GM19395 (cell line): Measurements from ENCODE around the gene ST3GAL3.

Experiments
- ATAC-seq: cut with Tn5 transposase; IDR thresholded peaks from one replicate; pipeline ENCODE4 v1.9.1; 2021; ENCODE audit warnings: mild to moderate bottlenecking, moderate library complexity; ENCODE audit not compliant: unreplicated experiment

The ST3GAL3 gene

DNA sequence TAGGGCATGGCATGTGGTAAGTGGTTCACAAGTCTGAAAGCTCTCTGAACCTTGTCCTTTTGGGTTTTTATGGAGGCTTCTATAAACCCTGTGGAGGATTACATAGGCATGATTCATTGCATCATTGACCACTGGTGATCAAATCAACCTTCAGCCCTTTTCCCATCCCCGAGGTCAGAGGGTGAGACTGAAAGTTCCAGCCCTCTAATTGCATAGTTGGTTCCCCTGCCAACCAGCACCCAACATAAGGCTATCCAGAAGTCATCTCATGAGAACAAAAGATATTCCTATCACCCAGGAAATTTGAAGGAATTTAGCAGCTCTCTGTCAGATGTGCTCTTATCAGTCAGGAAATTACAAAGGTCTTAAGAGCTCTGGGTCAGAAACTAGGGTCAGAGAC is 136.8 kb downstream of the ST3GAL3 start:
- ATAC-seq: no peak

DNA sequence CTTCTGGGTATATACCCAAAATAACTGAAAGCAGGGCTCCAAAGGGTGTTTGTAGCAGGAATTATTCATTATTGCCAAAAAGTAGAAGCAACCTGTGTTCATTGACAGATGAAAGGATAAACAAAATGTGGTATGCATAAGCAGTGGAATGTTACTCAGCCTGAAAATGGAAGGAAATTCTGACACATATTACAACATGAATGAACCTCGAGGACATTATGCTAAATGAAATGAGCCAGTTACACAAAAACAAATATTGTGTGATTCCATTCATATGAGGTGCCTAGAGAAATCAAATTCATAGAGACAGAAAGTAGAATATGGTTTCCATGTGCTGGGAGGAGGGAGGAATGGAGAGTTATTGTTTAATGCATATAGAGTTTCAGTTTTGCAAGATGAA is 140.0 kb downstream of the ST3GAL3 start:
- no peak for ATAC-seq

- ATAC-seq: no peak
Measured at GRCh38 chr1:43847882-43848281, 140.5 kb downstream of the ST3GAL3 start.

DNA sequence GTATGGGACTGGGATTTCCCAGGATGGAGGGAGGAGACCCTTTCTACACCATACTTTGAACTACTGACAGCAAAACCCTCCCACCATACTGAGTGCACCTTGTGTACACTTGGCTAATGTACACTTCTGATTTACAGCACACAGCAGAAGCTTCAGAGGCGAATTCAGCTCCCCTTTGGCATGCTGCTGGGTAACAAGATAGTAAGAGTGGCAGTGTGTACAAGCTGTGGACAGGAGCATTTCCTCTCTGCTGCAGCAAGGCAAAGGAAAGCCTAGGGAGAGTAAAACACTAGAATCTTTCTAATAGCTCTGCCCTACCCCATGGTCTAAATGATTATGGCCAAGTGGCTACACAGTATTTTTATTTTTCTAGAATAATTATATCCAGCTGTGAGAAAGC is 142.3 kb downstream of the ST3GAL3 start:
- ATAC-seq: no peak

DNA sequence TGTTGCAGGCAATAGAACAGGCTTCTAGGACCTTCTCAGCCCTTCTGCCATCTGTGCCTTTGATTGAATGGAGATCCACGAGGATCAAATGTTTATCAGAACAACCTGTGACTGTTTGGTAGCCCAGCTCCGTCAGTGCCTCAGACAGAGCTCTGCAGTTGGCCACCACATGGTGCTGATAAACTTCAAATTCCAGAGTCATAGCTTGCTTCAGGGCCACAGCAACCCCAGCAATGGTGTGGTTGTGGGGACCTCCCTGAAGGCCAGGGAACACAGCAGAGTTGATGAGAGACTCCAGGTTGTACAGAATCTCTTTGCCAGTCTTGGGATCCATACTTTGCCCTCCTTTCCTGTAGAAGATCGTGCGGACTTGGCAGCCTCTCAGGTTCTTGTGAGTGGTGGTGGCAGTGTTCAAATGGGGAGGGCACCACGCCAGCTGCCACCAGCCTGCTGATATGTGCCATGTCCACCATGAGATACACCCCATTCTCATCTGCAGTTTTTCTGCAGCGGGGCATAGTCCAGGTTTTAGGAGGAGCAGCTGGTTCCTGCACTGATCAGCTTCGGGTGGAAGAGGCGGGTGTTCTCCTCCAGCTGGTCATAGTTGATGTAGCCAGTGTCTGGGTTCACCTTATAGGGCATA is 143.4 kb downstream of the ST3GAL3 start:
- no peak for ATAC-seq

GRCh38 chr1:43851561-43852338 is 144.4 kb downstream of the ST3GAL3 start:
- no peak for ATAC-seq

DNA sequence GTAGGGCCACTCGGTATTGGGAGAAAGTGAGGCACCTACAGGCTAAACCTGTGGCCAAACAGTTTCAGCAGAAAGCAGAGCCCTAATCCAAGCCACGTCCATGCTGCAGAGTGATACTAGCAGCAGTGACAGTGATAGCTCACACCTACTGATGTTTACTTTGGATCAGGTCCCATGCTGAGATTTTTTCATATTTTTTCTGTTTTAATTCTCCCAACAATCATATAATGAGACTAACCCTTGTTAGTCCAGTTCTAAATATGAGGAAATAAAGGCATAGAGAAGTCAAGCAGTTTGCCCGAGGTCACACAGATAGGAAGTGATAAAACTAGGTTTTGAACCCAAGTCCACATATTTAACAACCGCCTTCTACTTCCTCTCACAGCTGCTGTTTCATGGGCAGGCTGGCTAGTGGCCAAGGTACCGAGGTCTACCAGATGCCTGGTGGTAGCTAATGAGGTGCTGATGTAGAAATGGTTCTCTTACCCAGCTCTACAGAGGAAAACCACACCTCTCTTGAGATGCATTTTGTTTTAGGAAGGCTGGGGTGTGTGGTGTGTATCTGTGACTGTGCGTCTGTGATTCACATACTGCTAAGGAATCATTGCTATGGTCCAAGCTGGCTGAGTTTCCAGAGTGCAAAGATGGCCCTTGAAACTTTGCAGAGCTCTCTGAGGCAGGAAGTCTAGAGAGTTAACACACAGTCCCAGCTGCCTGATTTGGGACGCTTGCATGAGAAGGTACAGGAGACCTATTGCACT is 146.0 kb downstream of the ST3GAL3 start:
- no peak for ATAC-seq

GRCh38 chr1:43854473-43854872 is 147.1 kb downstream of the ST3GAL3 start:
- ATAC-seq: no peak

DNA sequence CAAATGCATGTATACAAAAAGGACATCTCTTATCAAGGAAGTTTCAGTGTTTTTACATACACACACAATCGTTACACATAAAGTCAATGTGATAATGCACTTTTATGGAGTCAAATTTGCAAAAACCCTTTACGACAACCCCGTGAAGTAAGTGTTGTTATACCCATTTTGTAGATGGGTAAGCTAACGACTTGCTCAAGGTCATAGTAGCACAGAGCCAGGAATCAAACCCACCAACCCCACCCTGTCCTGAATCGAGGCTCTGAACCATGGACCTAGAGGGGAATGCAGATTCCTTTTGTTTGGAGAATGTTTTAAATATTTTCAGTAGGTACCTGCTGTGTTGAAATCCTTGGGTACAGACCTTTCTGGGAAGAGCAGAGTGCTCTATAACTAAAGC is 148.9 kb downstream of the ST3GAL3 start:
- ATAC-seq: no peak

- no peak for ATAC-seq
Measured at GRCh38 chr1:43857163-43857562, 149.8 kb downstream of the ST3GAL3 start.

GRCh38 chr1:43858324-43858723 is 151.0 kb downstream of the ST3GAL3 start:
- no peak for ATAC-seq

GRCh38 chr1:43861337-43861736 is 154.0 kb downstream of the ST3GAL3 start:
- no peak for ATAC-seq

- no peak for ATAC-seq
Measured at GRCh38 chr1:43861988-43862735, 154.8 kb downstream of the ST3GAL3 start.

GRCh38 chr1:43864111-43865045 is 157.0 kb downstream of the ST3GAL3 start:
- no peak for ATAC-seq

GRCh38 chr1:43866201-43866600 is 158.9 kb downstream of the ST3GAL3 start:
- ATAC-seq: no peak

DNA sequence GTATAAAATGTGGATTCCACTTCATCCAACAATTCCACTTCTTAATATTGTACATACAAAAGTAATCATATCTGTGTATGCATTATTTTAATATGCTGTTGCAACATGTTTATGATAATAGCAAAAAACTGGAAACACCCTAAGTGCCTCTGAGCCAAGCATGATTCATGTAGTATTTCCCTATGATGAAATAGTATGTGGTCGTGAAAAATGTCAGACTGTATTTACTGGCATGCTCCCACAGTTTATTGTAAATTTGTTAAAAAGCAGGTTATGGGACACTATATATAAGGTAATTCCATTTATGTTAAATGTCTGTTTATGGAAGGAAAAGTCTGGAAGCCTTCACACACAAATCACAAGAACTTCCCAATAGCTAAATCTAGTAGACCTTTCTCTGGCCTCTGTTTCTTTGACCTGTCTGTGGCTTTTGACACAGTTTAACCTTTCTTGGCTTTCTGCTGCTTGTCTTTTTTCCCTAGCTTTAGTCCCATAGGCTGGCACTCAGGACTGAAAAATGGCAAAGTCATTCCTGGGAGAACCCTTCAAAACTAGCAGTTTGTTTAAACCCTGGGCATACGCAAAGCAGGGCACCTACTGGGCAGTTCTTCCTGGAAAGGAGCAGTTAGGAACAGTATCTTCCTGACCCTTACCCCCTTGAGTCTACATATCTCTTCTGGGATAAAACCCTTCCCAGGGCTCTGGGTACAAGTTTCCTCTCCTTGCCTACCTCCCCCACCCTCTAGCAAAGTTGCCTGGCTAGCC is 160.8 kb downstream of the ST3GAL3 start:
- no peak for ATAC-seq

DNA sequence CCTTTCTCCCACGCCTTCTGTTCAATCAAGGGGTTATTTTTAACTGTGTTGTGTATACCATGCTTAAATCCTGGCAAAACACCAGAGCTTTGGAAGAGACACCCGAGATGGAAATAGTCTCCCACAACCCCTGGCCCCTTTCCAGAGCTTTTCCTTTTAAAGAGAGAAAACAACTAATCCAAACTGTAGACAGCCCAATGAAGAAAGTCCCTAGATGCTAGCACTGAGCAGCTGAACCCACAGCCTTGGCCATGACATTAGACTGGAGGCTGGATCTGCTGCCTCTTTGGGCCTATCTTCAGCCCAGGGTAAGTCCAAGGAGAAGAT is 161.4 kb downstream of the ST3GAL3 start:
- no peak for ATAC-seq

GRCh38 chr1:43870306-43870705 is 163.0 kb downstream of the ST3GAL3 start:
- ATAC-seq: no peak

DNA sequence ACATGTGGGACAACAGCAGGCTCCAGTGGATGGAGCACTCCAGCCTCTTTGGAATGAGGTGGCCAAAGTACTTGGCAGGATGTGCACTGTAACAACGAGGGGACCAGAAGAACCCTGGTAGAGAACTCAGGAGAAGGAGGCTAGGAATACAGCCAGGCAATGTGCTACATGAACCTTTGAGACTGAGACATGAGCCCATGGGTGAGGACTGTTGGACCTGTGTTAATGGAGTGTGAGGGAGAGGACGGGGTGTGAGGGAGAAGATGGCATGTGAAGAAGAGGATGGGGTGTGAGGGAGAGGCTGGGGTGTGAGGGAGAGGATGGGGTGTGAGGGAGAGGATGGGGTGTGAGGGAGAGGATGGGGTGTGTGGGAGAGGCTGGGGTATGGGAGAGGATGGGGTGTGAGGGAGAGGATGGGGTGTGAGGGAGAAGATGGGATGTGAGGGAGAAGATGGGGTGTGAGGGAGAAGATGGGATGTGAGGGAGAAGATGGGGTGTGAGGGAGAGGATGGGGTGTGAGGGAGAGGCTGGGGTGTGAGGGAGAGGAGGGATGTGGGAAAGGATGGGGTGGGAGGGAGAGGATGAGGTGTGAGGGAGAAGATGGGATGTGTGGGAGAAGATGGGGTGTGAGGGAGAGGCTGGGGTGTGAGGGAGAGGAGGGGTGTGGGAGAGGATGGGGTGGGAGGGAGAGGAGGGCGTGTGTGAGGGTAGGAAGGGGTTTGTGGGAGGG is 164.0 kb downstream of the ST3GAL3 start:
- no peak for ATAC-seq
